CD4-positive, CD25-positive, alpha-beta regulatory T cell (primary cell): ENCODE results near the gene CCDC47. TPM values are rescaled to one million over a fixed set of nuclear protein-coding genes. Genes with fewer than 3 reads are reported as not detected.

Source experiments
- ATAC-seq, 2 donors: fragments of 150-1000 bp; cut with Tn5 transposase; one replicate each; pipeline ENCODE4 v1.10.0; 2021; ENCODE audit warnings: low read depth in 2 of 2, moderate number of reproducible peaks in 2 of 2, moderate library complexity in 1 of 2
- DNase-seq, 3 donors: peaks; one replicate each; pipeline versions ENCODE4 v3.0.0 to v3.0.0-alpha.2; 2012 to 2022; ENCODE audit warnings: mixed read lengths in 1 of 3
- H3K27ac ChIP-seq: one replicate; pipeline ENCODE4 v1.7.0; 2013; ENCODE audit warnings: mild to moderate bottlenecking, low read length; ENCODE audit not compliant: insufficient read depth, poor library complexity, severe bottlenecking
- H3K27me3 ChIP-seq: one replicate; pipeline ENCODE4 v1.7.0; 2013; ENCODE audit warnings: low read length; ENCODE audit not compliant: control insufficient read depth, insufficient read depth
- H3K36me3 ChIP-seq: one replicate; pipeline ENCODE4 v1.7.0; 2013; ENCODE audit warnings: mild to moderate bottlenecking, low read length, moderate library complexity; ENCODE audit not compliant: control insufficient read depth, insufficient read depth
- H3K4me1 ChIP-seq: 2 replicates; pipeline ENCODE4 v1.7.0; 2013; ENCODE audit warnings: mild to moderate bottlenecking, low read length; ENCODE audit not compliant: insufficient read depth, control insufficient read depth, poor library complexity, severe bottlenecking
- H3K4me3 ChIP-seq: one replicate; pipeline ENCODE4 v1.7.0; 2013; ENCODE audit warnings: low read depth, mild to moderate bottlenecking, low read length, moderate library complexity
- H3K9me3 ChIP-seq, 2 experiments: 1 replicate in 1 of 2; 2 replicates in 1 of 2; pipeline ENCODE4 v1.7.0; 2013; ENCODE audit warnings: low read length in 2 of 2, mild to moderate bottlenecking in 1 of 2, moderate library complexity in 1 of 2; ENCODE audit not compliant: control insufficient read depth in 2 of 2
- H3K27ac Mint-ChIP-seq, 3 donors: one replicate each; pipeline ENCODE4 v1.8.0; 2020 to 2022; ENCODE audit warnings: mild to moderate bottlenecking in 3 of 3, mixed read lengths in 3 of 3, moderate library complexity in 2 of 3
- H3K27me3 Mint-ChIP-seq: one replicate; pipeline ENCODE4 v1.8.0; 2022; ENCODE audit warnings: mild to moderate bottlenecking, mixed read lengths
- H3K36me3 Mint-ChIP-seq: one replicate; pipeline ENCODE4 v1.8.0; 2020; ENCODE audit warnings: mixed read lengths
- H3K4me1 Mint-ChIP-seq, 4 donors: one replicate each; pipeline ENCODE4 v1.8.0; 2020 to 2022; ENCODE audit warnings: mixed read lengths in 4 of 4, mild to moderate bottlenecking in 1 of 4
- H3K4me3 Mint-ChIP-seq, 4 donors: one replicate each; pipeline ENCODE4 v1.8.0; 2020 to 2022; ENCODE audit warnings: mild to moderate bottlenecking in 4 of 4, mixed read lengths in 4 of 4, moderate library complexity in 3 of 4
- H3K9me3 Mint-ChIP-seq, 7 donors: one replicate each; pipeline ENCODE4 v1.8.0; 2020 to 2022; ENCODE audit warnings: mixed read lengths in 7 of 7, mild to moderate bottlenecking in 3 of 7, moderate library complexity in 2 of 7
- polyA plus RNA-seq, 4 donors: library from polyadenylated mRNA; unstranded; fragments of 300-500 nt; fragmentation: Illumina TruSeq; gene quantifications; one replicate each; pipeline ENCODE4 v1.2.3, GENCODE V29; 2021
- total RNA-seq: library from RNA; stranded (reverse); gene quantifications from one replicate; pipeline ENCODE4 v1.2.3, GENCODE V29; 2022

CCDC47 gene, protein sequence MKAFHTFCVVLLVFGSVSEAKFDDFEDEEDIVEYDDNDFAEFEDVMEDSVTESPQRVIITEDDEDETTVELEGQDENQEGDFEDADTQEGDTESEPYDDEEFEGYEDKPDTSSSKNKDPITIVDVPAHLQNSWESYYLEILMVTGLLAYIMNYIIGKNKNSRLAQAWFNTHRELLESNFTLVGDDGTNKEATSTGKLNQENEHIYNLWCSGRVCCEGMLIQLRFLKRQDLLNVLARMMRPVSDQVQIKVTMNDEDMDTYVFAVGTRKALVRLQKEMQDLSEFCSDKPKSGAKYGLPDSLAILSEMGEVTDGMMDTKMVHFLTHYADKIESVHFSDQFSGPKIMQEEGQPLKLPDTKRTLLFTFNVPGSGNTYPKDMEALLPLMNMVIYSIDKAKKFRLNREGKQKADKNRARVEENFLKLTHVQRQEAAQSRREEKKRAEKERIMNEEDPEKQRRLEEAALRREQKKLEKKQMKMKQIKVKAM
- total RNA-seq (35.4 TPM), polyA plus RNA-seq (10 to 100 TPM; 35.7 to 47.9 (median 41.3) TPM)

DNA sequence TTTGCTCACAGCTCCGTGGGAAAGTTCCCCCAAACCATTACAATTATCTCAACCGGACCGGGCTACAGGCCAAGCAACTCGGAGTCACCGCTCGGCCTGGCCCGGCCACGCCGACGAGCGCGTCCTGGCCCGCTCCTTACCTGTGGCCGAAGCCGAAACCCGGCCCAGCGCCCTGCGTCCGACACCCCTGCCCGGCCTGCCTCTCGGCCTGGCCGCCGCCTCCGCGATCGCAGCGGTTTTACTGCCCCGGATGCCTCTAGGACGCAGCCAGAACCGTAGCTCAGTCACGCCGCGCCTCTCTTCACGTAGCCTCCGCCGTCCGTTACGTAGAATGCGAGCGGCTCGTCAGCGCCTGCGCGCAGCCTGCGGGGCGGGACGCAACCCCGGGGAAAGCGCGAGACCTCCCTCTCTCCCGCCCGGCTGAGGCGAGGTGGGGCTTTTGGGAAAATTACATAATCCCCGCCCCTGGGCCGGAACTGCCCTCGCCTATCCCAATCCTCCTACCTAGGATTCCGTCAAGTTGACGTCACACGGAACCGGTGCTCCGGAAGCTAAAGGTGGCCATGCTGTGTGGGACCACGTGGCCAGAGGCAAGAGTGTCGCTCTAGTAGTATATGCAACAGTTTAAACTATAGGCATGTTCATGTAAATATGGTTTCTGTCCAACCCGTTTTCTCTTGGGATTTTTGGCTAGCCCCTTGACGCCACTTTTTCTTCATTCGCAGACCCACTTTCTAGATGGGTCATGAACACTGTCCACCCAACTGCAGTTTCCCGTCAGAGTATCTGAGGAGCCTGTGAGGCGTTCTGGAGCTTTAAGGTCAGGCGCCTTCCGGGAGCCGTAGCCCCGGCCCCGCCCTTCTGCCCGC, at the start of gene CCDC47:
CCDC47 (minus strand) TSS at position 326 of the 869 bp plus-strand sequence. CDS start 7,422 bp downstream, outside the sequence.
- H3K4me1 Mint-ChIP-seq: peaks cover 22 to 79% (median 43%) of the 10 kb centered on the region in 4 donors
- Histone ChIP-seq H3K36me3 (peaks cover 11% of the 10 kb centered on the region), H3K4me3 (peak within 1 kb of the TSS; percentile 97), H3K27me3 (no peaks in the 10 kb centered on the region), H3K4me1 (peaks cover 66% of the 10 kb centered on the region), H3K27ac (peak within 1 kb of the TSS; percentile 99), H3K9me3 (no peaks in the 10 kb centered on the region)
- peaks cover 7% of the 10 kb centered on the region for H3K36me3 Mint-ChIP-seq
- H3K4me3 Mint-ChIP-seq: peak within 1 kb of the TSS; percentile 96 to 97 (median 97)
- H3K27ac Mint-ChIP-seq: peak within 1 kb of the TSS; percentile 98 to 99 (median 99)
- DNase-seq (peak; percentile 98 to 99 (median 98)), ATAC-seq (peak; percentile 89)
- H3K27me3 Mint-ChIP-seq: no peaks in the 10 kb centered on the region
- no peaks in the 10 kb centered on the region for H3K9me3 Mint-ChIP-seq

DNA sequence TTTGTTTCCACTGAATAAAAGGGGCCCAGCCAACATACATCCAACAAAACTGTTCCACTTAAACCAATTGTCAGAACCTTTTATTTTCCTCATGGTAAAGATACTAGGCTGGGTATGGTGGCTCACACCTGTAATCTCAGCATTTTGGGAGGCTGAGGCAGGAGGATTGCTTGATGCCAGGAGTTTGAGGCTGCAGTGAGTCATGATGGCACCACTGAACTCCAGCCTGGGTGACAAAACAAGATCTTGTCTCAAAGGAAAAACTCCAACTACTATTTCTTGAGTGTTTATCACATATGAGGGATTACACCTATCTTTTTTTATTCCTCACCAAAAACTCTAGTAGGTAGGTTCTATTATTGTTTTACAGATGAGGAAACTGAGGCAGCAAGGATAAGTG, 49.1 kb upstream of the CCDC47 start:
- DNase-seq (no peak), ATAC-seq (no peak)
- no peaks in the 10 kb centered on the region for H3K27me3 ChIP-seq
- no peaks in the 10 kb centered on the region for H3K9me3 ChIP-seq
- Mint-ChIP-seq H3K27ac (peak overlapping the region in 1 of 3 donors; percentile 76), H3K9me3 (no peaks in the 10 kb centered on the region), H3K4me1 (peaks cover 0 to 41% (median 23%) of the 10 kb centered on the region in 4 donors), H3K36me3 (peaks cover 65% of the 10 kb centered on the region), H3K4me3 (no peak overlapping the region), H3K27me3 (no peaks in the 10 kb centered on the region)
- H3K27ac ChIP-seq: no peak overlapping the region
- peaks cover 15% of the 10 kb centered on the region for H3K4me1 ChIP-seq
- H3K4me3 ChIP-seq: no peak overlapping the region
- H3K36me3 ChIP-seq: peaks cover 75% of the 10 kb centered on the region

DNA sequence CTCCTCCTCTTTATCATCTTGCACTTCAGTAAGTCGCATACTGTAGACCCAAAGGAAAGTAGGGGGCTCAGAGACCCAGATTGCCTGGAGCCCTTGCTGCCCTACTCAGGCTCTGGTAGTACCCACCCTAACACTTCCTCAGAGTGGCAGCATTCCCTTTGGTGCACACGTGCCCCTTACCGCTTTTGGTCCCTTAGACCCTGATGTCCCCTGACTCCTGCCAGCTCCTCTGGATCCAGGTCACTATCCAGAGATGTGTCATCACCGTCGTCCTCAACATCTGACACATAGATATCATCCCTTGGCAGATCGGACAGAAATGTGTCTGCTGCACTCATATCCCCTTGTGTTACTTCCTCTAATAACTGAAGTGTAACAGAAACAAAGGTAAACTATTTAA, 48.4 kb upstream of the CCDC47 start:
- Mint-ChIP-seq H3K27ac (peak overlapping the region in 2 of 3 donors; percentile 51 to 76), H3K9me3 (no peaks in the 10 kb centered on the region), H3K4me3 (peak overlapping the region in 2 of 4 donors; percentile 7 to 28), H3K27me3 (no peaks in the 10 kb centered on the region), H3K36me3 (peaks cover 60% of the 10 kb centered on the region), H3K4me1 (peaks cover 0 to 34% (median 19%) of the 10 kb centered on the region in 4 donors)
- Histone ChIP-seq H3K27me3 (no peaks in the 10 kb centered on the region), H3K9me3 (no peaks in the 10 kb centered on the region), H3K4me1 (peaks cover 15% of the 10 kb centered on the region), H3K27ac (no peak overlapping the region), H3K4me3 (no peak overlapping the region), H3K36me3 (peaks cover 82% of the 10 kb centered on the region)
- DNase-seq (no peak), ATAC-seq (no peak)

DNA sequence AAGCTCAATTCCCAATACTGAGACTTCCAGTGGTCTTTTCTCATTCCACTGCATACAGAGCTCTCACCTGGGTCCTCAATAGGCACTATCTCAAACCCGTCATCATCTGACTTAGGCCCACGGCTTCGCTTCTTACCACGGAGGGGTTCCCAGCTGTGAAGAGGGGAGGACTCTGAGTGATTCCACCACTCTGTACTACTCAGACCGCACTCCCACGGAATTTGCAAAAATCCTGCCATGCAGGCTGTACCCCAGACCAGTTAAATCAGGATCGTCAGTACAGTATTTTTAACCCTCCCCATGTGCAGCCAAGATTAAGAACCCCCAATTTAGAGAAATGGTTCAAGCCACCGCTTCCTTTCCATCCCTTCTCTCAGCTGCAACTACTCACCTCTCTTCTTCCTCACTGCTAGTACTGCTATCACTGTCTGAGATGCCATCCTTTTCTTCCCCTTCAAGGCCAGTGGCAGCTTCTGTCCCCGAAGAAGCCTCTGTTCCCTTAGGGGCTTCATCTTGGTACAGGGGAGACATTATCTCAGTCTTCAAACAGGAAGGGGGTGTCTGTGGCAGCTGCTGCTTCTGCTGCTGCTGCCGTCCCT, 47.7 kb upstream of the CCDC47 start:
- no peak for DNase-seq

DNA sequence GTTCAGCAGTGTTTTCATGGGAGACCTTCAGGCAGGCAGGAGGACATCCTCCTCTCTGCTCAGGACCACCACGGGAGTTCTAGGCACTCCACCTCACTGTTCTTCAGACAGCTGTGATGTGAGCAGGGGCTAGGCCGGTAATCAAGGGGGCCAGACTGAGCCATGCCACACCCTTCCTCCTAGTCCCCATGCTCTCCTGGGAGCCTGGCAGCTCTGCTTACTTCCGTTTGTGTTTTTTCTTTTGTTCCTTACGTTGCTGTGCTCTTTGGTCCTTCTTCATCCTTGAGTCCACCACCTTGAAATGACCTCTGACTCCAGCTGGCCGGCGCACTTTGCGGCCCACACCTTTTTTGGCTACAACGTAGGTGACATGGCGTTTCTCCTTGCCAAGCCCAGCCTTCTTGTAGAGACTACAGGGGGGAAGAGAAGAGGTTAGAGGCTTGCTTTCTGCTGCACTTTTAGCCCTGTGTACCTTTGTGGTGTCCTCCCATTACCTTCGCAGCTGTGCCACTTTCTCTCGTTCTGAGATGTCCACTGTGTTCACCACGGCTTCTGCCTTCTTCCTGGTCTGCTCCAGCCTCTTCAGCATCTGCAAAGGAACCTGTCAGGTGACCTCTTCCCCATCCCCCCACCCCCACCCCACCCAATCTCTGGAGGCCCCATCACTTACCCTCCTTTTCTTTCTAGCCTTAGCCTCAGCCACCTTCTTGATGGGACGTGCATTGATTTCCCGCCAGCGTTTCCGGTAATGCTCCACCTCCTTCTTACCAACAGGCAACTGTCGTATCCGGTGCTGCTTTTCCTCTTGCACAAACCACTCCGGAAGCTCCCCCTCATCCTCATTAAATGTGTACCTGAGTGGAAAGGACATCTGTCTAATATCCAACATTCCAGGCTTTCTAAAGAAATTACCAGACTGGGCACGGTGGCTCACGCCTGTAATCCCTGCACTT, 46.5 kb upstream of the CCDC47 start:
- H3K4me1 ChIP-seq: no peaks in the 10 kb centered on the region
- Mint-ChIP-seq H3K36me3 (peaks cover 57% of the 10 kb centered on the region), H3K4me3 (peak overlapping the region in 1 of 4 donors; percentile 24), H3K27me3 (no peaks in the 10 kb centered on the region), H3K27ac (peak overlapping the region in 2 of 3 donors; percentile 38 to 91), H3K9me3 (no peaks in the 10 kb centered on the region), H3K4me1 (peaks cover 0 to 16% (median 12%) of the 10 kb centered on the region in 4 donors)
- no peak overlapping the region for H3K27ac ChIP-seq
- ATAC-seq: peak in 1 of 2 donors; percentile 14
- peaks cover 95% of the 10 kb centered on the region for H3K36me3 ChIP-seq
- DNase-seq: peak in 1 of 3 donors; percentile 41
- no peak overlapping the region for H3K4me3 ChIP-seq
- H3K9me3 ChIP-seq: no peaks in the 10 kb centered on the region
- no peaks in the 10 kb centered on the region for H3K27me3 ChIP-seq

More for the DNA sequence above, 47.7 kb upstream of the CCDC47 start:
- ATAC-seq: no peak
- Histone ChIP-seq H3K4me3 (no peak overlapping the region), H3K4me1 (peaks cover 8% of the 10 kb centered on the region), H3K9me3 (no peaks in the 10 kb centered on the region), H3K27ac (no peak overlapping the region), H3K36me3 (peaks cover 90% of the 10 kb centered on the region), H3K27me3 (no peaks in the 10 kb centered on the region)
- Mint-ChIP-seq H3K36me3 (peaks cover 60% of the 10 kb centered on the region), H3K27me3 (no peaks in the 10 kb centered on the region), H3K4me1 (peaks cover 0 to 26% (median 14%) of the 10 kb centered on the region in 4 donors), H3K9me3 (no peaks in the 10 kb centered on the region), H3K4me3 (peak overlapping the region in 1 of 4 donors; percentile 66), H3K27ac (peak overlapping the region in 2 of 3 donors; percentile 15 to 22)

DNA sequence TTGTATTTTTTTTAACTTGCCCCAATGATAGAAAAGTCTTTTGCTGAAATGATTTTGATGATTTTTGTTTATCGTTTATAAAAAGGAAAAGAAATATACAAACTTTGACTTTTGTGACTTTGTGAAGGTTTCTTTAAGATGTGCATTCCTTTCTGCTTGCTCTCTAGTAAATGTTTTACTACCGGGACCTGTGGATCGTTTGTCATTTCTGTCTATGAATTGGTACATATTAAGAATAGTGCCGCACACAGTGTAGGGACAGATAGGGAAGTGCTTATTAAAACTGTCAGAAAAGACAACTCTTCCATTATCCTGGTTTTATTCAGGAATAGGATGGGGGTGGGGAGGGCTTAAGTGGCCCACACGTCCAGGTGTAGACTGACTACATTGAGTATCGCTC, 45.7 kb upstream of the CCDC47 start:
- peaks cover 95% of the 10 kb centered on the region for H3K36me3 ChIP-seq
- no peaks in the 10 kb centered on the region for H3K27me3 ChIP-seq
- Mint-ChIP-seq H3K4me1 (peaks cover 0 to 11% (median 10%) of the 10 kb centered on the region in 4 donors), H3K36me3 (peaks cover 54% of the 10 kb centered on the region), H3K27me3 (no peaks in the 10 kb centered on the region), H3K27ac (peak overlapping the region in 2 of 3 donors; percentile 38 to 76), H3K9me3 (no peaks in the 10 kb centered on the region), H3K4me3 (peak overlapping the region in 1 of 4 donors; percentile 24)
- H3K4me1 ChIP-seq: no peaks in the 10 kb centered on the region
- H3K4me3 ChIP-seq: no peak overlapping the region
- no peaks in the 10 kb centered on the region for H3K9me3 ChIP-seq
- no peak overlapping the region for H3K27ac ChIP-seq
- ATAC-seq (no peak), DNase-seq (no peak)
